Stimulated activated CD8-positive, alpha-beta memory T cell treated with anti-CD3 and anti-CD28 coated beads, Interleukin-12 subunit alpha, Interleukin-12 subunit beta, amount 100 ng/mL, for 4 hours (primary cell): ENCODE results near the gene NPR3.

Experiments
- DNase-seq: peaks from one replicate; pipeline ENCODE4 v3.0.0-alpha.2; 2020; ENCODE audit warnings: low read depth

The NPR3 gene

GRCh38 chr5:32810804-32811203, 99.7 kb downstream of the NPR3 start:
- DNase-seq, result no peak

- DNase-seq, result no peak
Measured at GRCh38 chr5:32812399-32812798, 101.3 kb downstream of the NPR3 start.

GRCh38 chr5:32814141-32814540, 103.0 kb downstream of the NPR3 start:
- no peak for DNase-seq

GRCh38 chr5:32814620-32815019, 103.5 kb downstream of the NPR3 start:
- DNase-seq, result no peak

GRCh38 chr5:32827981-32828380, 116.9 kb downstream of the NPR3 start:
- DNase-seq, result no peak

GRCh38 chr5:32828492-32828891, 117.4 kb downstream of the NPR3 start:
- DNase-seq, result no peak

- no peak for DNase-seq
Measured at GRCh38 chr5:32831624-32832023, 120.5 kb downstream of the NPR3 start.

- DNase-seq, result no peak
Measured at GRCh38 chr5:32833127-32833526, 122.0 kb downstream of the NPR3 start.

- DNase-seq, result no peak
Measured at GRCh38 chr5:32833663-32834062, 122.5 kb downstream of the NPR3 start.

GRCh38 chr5:32834251-32834650, 123.1 kb downstream of the NPR3 start:
- DNase-seq, result no peak

- DNase-seq, result no peak
Measured at GRCh38 chr5:32836176-32836575, 125.1 kb downstream of the NPR3 start.

GRCh38 chr5:32837211-32837610, 126.1 kb downstream of the NPR3 start:
- no peak for DNase-seq

- no peak for DNase-seq
Measured at GRCh38 chr5:32839106-32839505, 128.0 kb downstream of the NPR3 start.

GRCh38 chr5:32840606-32841005, 129.5 kb downstream of the NPR3 start:
- DNase-seq, result no peak
